ENCODE results near the gene GSTT2. TPM values are rescaled to one million over a fixed set of nuclear protein-coding genes. Genes with fewer than 3 reads are reported as not detected.
A peak's percentile ranks its signal among the peaks of the same experiment; 100 is the strongest.

The GSTT2 gene
- total and polyA plus RNA-seq, 2 donors: 5.7 TPM; not detected in 1

DNA sequence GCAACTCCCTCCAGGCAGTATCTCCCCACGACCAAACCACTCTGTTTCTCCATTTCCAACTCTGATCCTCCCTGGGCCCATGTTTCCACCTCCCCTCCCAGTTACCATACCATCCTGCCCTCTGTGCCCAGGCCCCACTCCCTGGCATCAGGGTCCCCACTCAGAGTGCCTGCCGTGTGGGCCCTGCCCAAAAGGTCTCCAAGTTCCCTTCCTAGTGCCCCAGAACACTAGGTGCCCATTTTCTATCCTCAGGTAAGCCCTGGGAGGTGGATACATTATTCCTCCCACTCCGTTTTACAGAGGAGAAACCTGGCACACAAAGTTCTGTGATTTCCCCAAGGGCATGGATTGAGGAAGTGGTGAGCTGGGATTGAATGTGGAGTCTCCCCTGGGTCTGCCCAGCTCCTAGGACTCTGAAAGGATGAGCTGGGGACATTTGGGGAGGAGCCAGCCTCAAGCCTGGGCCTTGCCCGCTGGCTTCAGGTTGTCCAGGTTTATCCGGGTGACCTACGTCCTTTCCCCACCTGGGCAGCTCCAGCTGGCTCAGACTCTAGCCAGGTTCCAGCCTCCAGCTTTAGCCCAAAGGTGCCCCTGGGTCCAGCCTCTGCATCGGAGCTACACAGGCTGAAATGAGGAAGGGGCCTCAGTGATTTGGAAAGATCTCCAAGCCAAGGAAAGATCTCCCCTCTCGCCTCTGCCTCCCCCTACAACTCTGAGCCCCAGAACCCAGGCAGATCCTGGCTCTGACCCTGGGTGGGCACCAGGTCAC lies 27.5 kb downstream of the GSTT2 start:
- no peak overlapping the region for H3K4me3 ChIP-seq (ENCODE audit: low read depth, low read length)
- no peak overlapping the region for H3K27ac ChIP-seq (ENCODE audit: low read depth)
- WGBS: 84% methylated on average over 8 of the region's 8 CpGs
- H3K36me3 ChIP-seq (ENCODE audit: insufficient read depth): no peaks in the 10 kb centered on the region
- DNase-seq (ENCODE audit: extremely low spot score): no peak
- no peaks in the 10 kb centered on the region for H3K4me1 ChIP-seq (ENCODE audit: insufficient read depth)

DNA sequence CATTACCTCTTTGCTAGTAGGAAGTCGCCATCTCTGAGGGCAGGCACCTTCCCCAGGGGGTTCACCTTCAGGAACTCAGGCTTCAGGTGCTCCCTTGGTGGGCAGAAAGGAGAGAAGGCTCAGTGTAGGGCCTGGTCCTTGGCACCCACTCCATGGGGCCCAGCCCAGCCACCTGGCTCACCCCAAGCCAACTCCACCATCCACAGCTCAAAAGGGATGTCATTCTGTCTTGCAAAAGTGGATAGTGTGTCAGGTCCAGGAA lies 28.0 kb downstream of the GSTT2 start:
- 88% methylated on average over 1 of the region's 1 CpG for WGBS

DNA sequence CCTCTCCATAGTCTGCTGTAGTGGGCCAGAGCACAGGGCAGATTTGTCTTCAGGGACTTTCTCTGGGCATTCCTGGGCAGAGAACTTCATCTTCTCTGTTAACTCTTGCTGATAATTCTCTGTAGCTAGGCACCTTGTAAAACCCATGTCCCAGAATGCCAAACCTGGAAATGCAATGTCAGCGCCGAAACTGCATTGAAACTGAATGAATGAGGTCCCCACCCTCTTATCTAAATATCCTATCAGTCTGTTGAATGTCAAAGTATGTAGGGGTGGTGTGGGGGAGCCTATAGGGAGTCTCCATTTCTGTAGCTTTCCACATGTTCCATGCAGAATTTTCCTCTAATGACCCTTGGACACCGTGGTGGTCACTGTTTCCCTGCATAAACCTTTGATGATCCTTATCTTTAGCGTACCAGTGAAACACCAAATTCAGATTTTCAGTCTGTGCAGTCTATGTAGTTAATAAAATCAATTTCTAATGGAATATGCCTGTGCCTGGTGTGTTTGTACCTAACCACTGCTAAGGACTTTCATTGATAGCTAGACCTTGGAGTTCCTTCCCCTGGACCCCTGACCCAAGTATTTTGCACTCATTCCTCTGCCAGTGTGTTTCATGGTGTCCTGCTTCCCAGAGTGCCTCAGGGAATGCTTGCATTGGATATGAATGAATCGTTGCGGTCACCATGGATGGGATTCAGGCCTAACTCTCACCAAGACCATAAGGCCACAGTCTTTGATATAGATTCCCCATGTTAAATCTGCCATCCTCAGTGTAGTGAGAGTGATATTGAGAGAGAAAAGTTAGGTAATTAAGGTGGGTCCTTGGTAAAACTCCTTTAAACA lies 28.7 kb downstream of the GSTT2 start:
- no peak for DNase-seq (ENCODE audit: extremely low spot score)
- Histone ChIP-seq H3K36me3 (ENCODE audit: insufficient read depth) (no peaks in the 10 kb centered on the region), H3K4me1 (ENCODE audit: insufficient read depth) (no peaks in the 10 kb centered on the region), H3K27ac (ENCODE audit: low read depth) (no peak overlapping the region), H3K4me3 (ENCODE audit: low read depth, low read length) (no peak overlapping the region)
- 77% methylated on average over 6 of the region's 6 CpGs for whole genome bisulfite sequencing

More for the DNA sequence above, 28.0 kb downstream of the GSTT2 start:
- H3K4me1 ChIP-seq (ENCODE audit: insufficient read depth): no peaks in the 10 kb centered on the region
- no peaks in the 10 kb centered on the region for H3K36me3 ChIP-seq (ENCODE audit: insufficient read depth)
- DNase-seq (ENCODE audit: extremely low spot score): no peak
- no peak overlapping the region for H3K4me3 ChIP-seq (ENCODE audit: low read depth, low read length)
- H3K27ac ChIP-seq (ENCODE audit: low read depth): no peak overlapping the region

DNA sequence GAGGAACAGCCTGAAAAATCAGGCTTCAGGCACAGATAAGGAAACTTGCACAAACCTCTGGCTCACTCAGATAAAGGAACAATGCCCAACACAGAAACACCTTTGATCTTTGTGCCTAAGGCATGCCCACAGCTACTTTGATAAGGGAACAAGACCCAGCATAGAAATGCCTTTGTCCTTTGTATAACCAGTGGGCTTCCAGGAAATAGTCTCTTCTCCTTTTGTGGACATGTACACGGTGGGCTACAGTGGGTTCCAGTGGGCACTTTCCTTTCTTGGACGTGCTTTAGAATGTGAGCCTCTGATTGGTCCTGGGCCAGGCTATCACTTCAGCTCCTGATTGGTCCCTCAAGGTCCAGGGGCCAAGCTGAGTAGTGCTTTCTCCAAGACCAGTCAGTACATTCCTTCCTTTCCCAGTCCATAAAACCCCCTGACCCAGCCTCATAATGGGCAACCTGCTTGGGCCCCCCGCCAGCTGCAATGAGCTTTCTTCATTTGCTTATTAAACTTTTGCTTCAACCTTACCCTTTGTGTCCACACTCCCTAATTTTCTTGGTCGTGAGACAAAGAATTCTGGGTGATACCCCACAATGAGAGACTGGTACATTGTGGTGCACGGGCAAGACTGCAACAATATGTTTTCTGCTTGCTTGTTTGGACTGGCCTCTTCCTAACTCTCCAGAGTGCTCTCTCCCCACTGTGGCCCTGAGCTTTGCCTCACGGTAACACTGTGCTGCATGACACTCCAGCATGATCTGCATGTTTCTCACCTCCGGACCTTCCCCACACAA lies 29.5 kb downstream of the GSTT2 start:
- no peak for DNase-seq (ENCODE audit: extremely low spot score)
- WGBS: 77% methylated on average over 7 of the region's 7 CpGs
- H3K27ac ChIP-seq (ENCODE audit: low read depth): no peak overlapping the region
- no peaks in the 10 kb centered on the region for H3K36me3 ChIP-seq (ENCODE audit: insufficient read depth)
- no peaks in the 10 kb centered on the region for H3K4me1 ChIP-seq (ENCODE audit: insufficient read depth)
- H3K4me3 ChIP-seq (ENCODE audit: low read depth, low read length): no peak overlapping the region

DNA sequence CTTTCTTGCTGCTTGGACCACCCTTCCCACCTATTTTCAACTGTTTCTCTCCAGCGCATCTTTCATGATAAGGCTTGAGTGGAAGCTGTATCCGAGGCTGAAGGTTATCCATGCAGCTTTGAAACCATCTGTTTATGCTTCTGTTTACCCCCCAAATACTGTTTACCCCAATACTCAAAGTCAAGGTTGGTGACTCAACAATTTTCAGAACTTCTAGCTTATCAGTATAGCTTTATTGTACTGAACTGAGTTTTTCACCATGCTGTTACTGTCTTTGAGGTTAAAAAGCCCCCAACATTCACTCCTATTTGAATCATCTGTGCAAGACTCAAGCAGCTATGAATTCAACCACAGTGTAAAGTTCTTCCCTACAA lies 30.1 kb downstream of the GSTT2 start:
- no peak for DNase-seq (ENCODE audit: extremely low spot score)
- Histone ChIP-seq H3K27ac (ENCODE audit: low read depth) (no peak overlapping the region), H3K36me3 (ENCODE audit: insufficient read depth) (no peaks in the 10 kb centered on the region), H3K4me3 (ENCODE audit: low read depth, low read length) (no peak overlapping the region), H3K4me1 (ENCODE audit: insufficient read depth) (no peaks in the 10 kb centered on the region)
- WGBS: 82% methylated on average over 2 of the region's 2 CpGs

DNA sequence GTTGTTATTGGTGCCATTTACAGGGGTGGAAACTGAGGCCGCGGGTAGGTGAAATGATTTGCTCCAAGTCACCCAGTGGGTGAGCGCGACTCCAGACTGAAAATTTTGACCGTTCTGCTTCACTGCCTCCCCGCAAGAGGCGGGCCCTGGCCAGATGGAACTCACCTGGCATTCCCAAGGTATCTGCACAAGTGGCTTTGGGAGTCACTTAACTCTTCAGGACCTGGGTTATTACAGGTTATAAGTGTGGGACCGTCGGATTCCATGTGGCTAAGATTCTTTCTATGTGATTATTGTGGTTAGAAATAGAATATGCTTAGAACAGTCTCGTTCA lies 31.8 kb downstream of the GSTT2 start:
- H3K27ac ChIP-seq (ENCODE audit: low read depth): no peak overlapping the region
- no peak for DNase-seq (ENCODE audit: extremely low spot score)
- H3K4me3 ChIP-seq (ENCODE audit: low read depth, low read length): peak overlapping the region; percentile 81

DNA sequence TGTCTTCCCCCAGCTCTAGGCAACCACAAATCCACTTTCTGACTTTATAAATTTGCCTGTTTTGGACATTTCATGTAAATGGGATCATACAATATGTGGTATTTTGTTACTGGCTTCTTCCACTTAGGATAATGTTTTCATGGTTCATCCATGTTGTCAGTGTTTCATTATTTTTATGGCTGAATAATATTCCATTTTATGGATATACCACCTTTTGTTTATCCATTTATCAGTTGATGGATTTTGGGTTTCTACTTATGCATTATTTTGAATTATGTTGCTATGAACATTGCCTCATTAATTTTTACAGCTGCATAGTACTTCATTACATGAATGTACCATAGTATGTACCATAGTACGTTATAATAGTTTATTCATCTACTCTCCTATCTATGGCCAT lies 36.2 kb downstream of the GSTT2 start:
- 98% methylated on average over 1 of the region's 1 CpG for WGBS
- Histone ChIP-seq H3K27ac (ENCODE audit: low read depth) (no peak overlapping the region), H3K4me1 (ENCODE audit: insufficient read depth) (no peaks in the 10 kb centered on the region), H3K4me3 (ENCODE audit: low read depth, low read length) (no peak overlapping the region), H3K36me3 (ENCODE audit: insufficient read depth) (no peaks in the 10 kb centered on the region)
- no peak for DNase-seq (ENCODE audit: extremely low spot score)

More for the DNA sequence above, 31.8 kb downstream of the GSTT2 start:
- H3K36me3 ChIP-seq (ENCODE audit: insufficient read depth): no peaks in the 10 kb centered on the region
- under 1% methylated on average over 10 of the region's 10 CpGs for WGBS
- H3K4me1 ChIP-seq (ENCODE audit: insufficient read depth): no peaks in the 10 kb centered on the region

DNA sequence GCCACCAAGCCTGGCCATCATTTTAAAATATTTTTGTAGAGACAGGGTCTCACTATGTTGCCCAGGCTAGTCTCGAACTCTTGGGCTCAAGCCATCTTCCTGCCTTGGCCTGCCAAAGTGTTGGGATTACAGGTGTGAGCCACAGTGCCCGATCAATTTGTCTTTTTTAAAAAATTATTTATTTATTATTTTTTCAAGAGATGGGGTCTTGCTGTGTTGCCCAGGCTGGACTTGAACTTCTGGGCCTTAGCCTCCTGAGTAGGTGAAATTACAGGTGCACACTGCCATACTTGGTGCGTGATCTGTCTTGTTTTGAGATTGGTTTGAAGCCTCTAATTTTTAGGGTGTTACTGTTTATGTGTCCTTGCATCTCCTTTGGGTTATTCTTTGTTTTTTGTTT lies 41.4 kb downstream of the GSTT2 start:
- H3K4me1 ChIP-seq (ENCODE audit: insufficient read depth): no peaks in the 10 kb centered on the region
- 97% methylated on average over 3 of the region's 3 CpGs for WGBS
- no peak overlapping the region for H3K27ac ChIP-seq (ENCODE audit: low read depth)
- H3K4me3 ChIP-seq (ENCODE audit: low read depth, low read length): no peak overlapping the region
- no peak for DNase-seq (ENCODE audit: extremely low spot score)
- H3K36me3 ChIP-seq (ENCODE audit: insufficient read depth): no peaks in the 10 kb centered on the region

DNA sequence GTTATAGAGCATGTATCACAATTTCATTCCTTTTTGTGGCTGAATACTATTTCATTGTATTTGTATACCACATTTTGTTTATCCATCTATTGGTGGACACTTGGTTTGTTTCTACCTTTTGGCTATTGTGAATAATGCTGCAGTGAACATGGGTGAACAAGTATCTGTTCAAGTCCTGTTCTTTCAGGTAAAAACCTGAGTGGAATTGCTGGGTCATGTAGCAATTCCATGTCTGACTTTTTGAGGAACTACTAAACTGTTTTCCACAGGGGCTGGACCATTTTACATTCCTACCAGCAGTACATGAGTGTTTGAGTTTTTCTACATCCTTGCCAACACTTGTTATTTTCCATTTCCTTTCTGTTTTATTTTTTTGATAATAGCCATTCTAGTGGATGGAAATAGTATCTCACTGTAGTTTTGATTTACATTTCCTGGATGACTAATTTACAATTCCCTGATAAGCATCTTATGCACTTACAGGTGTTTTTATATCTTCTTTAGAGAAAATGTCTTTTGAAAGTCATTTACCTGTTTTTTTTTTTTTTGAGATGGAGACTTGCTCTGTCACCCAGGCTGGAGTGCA lies 43.4 kb downstream of the GSTT2 start:
- no peak for DNase-seq (ENCODE audit: extremely low spot score)
- no peaks in the 10 kb centered on the region for H3K4me1 ChIP-seq (ENCODE audit: insufficient read depth)
- H3K4me3 ChIP-seq (ENCODE audit: low read depth, low read length): no peak overlapping the region
- no peak overlapping the region for H3K27ac ChIP-seq (ENCODE audit: low read depth)
- no peaks in the 10 kb centered on the region for H3K36me3 ChIP-seq (ENCODE audit: insufficient read depth)

DNA sequence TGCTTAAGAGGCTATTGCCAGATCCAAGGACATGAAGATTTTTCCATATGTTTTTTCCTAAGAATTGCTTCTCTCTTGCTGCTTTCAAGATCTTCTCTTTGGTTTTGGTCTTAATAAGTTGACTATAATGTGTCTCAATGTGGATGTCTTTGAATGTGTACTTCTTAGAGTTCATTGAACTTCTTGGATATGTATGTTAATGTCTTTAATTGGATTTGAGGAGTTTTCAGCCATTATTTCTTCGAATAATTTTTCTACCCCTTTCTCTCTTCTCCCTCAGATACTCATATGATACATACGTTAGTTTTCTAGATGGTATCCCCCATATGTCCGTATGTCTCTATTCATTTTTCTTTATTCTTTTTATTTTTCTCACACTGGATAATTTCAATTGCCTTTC lies 44.4 kb downstream of the GSTT2 start:
- H3K36me3 ChIP-seq (ENCODE audit: insufficient read depth): no peaks in the 10 kb centered on the region
- no peaks in the 10 kb centered on the region for H3K4me1 ChIP-seq (ENCODE audit: insufficient read depth)
- WGBS: 99% methylated on average over 3 of the region's 3 CpGs
- H3K4me3 ChIP-seq (ENCODE audit: low read depth, low read length): no peak overlapping the region
- no peak for DNase-seq (ENCODE audit: extremely low spot score)
- H3K27ac ChIP-seq (ENCODE audit: low read depth): no peak overlapping the region

DNA sequence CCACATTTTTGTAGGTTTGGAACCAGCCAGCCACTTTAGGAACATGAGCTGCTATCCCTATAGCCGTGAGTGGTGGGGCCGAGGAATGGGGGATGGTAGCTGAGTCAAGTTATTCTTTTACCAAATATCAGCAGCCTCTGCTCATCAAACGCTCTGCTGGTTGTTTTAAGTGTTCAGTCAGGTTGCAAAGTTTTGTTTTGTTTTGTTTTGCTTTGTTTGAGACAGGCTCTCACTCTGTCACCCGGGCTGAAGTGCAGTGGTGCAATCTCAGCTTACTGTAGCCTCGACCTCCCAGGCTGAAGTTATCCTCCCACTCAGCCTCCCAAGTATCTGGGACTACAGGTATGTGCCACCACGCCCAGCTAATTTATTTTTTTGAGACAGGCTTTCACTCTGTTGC lies 45.5 kb downstream of the GSTT2 start:
- no peak for DNase-seq (ENCODE audit: extremely low spot score)
- Histone ChIP-seq H3K27ac (ENCODE audit: low read depth) (no peak overlapping the region), H3K4me3 (ENCODE audit: low read depth, low read length) (no peak overlapping the region), H3K36me3 (ENCODE audit: insufficient read depth) (no peaks in the 10 kb centered on the region), H3K4me1 (ENCODE audit: insufficient read depth) (no peaks in the 10 kb centered on the region)
- 87% methylated on average over 6 of the region's 6 CpGs for WGBS

DNA sequence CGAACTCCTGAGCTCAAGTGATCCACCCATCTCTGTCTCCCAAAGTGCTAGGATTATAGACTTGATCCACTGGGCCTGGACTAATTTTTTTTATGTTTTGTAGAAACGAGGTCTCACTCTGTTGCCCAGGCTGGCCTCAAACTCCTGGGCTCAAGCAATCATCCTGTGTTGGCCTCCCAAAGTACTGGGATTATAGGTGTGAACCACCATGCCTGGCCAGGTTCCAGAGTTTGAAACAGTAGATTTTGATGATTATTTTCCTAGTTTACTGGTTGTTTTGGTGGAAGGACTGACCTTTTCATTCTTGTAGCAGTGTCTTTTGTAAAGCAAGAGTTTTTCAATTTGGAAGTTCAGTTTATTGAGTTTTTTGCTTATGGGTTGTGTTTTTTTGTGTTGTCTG lies 46.1 kb downstream of the GSTT2 start:
- WGBS: 76% methylated on average over 2 of the region's 2 CpGs
- no peaks in the 10 kb centered on the region for H3K4me1 ChIP-seq (ENCODE audit: insufficient read depth)

DNA sequence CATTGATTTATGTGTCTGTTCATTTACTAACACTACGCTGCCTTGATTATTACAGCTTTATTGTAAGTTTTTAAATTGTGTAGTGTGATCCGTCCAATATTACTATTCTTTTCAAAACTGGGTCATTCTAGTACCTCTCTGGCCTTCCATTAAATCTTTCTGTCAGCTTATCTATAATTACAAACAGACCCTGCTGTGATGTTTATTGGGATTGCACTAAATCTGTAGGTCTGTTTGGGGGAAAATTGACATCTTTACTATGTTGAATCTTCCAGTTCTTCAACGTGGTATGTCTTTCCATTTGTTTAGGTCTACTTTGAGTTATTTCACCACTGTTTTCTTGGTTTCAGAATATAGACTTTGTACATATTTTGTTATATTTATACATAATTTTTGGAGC lies 46.8 kb downstream of the GSTT2 start:
- no peak overlapping the region for H3K4me3 ChIP-seq (ENCODE audit: low read depth, low read length)
- H3K36me3 ChIP-seq (ENCODE audit: insufficient read depth): no peaks in the 10 kb centered on the region
- no peaks in the 10 kb centered on the region for H3K4me1 ChIP-seq (ENCODE audit: insufficient read depth)
- DNase-seq (ENCODE audit: extremely low spot score): no peak
- WGBS: 74% methylated on average over 3 of the region's 3 CpGs
- no peak overlapping the region for H3K27ac ChIP-seq (ENCODE audit: low read depth)

More for the DNA sequence above, 46.1 kb downstream of the GSTT2 start:
- Histone ChIP-seq H3K36me3 (ENCODE audit: insufficient read depth) (no peaks in the 10 kb centered on the region), H3K27ac (ENCODE audit: low read depth) (no peak overlapping the region), H3K4me3 (ENCODE audit: low read depth, low read length) (no peak overlapping the region)
- DNase-seq (ENCODE audit: extremely low spot score): no peak
